MCF 10A (cell line): Measurements from ENCODE around the gene ATL3. TPM values are rescaled to one million over a fixed set of nuclear protein-coding genes. Genes with fewer than 3 reads are reported as not detected.
"Not testable (repeated sequence)": the region's sequence is repeated elsewhere in the genome, so short reads cannot be mapped to it uniquely, and the experiment has no call there.

Source experiments
- BruUV-seq: library from RNA; stranded (reverse); fragments of 400-500 nt; replicated peaks from 2 replicates; lab custom pipeline; 2021; lab: Mats Ljungman, UMichigan
- CTCF ChIA-PET: fragments of 300-600 bp; sonication (Branson Sonifier 250); formaldehyde crosslinking; extraction: SDS; loops from one replicate; lab custom pipeline; 2021; ENCODE audit warnings: antibody characterized with exemption, inconsistent platforms; lab: Yijun Ruan, JAX
- POLR2A ChIA-PET: fragments of 300-600, 350-650 bp; sonication (Branson Sonifier 250); formaldehyde crosslinking; extraction: SDS; loops from one replicate; lab custom pipeline; 2020; ENCODE audit warnings: antibody characterized with exemption, inconsistent platforms; lab: Yijun Ruan, JAX
- DNase-seq: peaks from one replicate; pipeline ENCODE4 v3.0.0-alpha.2; 2018; ENCODE audit not compliant: unreplicated experiment
- H3K27ac Mint-ChIP-seq: one replicate; pipeline ENCODE4 v1.8.0; 2022; ENCODE audit warnings: mild to moderate bottlenecking, low read depth, mixed read lengths; ENCODE audit not compliant: unreplicated experiment
- H3K27me3 Mint-ChIP-seq: one replicate; pipeline ENCODE4 v1.8.0; 2022; ENCODE audit warnings: mixed read lengths; ENCODE audit not compliant: insufficient read depth, unreplicated experiment
- H3K36me3 Mint-ChIP-seq: one replicate; pipeline ENCODE4 v1.8.0; 2022; ENCODE audit warnings: mild to moderate bottlenecking, moderate library complexity, mixed read lengths; ENCODE audit not compliant: insufficient read depth, unreplicated experiment
- H3K4me1 Mint-ChIP-seq: one replicate; pipeline ENCODE4 v1.8.0; 2022; ENCODE audit warnings: mixed read lengths; ENCODE audit not compliant: insufficient read depth, unreplicated experiment
- H3K4me3 Mint-ChIP-seq: one replicate; pipeline ENCODE4 v1.8.0; 2022; ENCODE audit warnings: mild to moderate bottlenecking, moderate library complexity, mixed read lengths; ENCODE audit not compliant: unreplicated experiment
- H3K9me3 Mint-ChIP-seq: one replicate; pipeline ENCODE4 v1.8.0; 2022; ENCODE audit warnings: mixed read lengths; ENCODE audit not compliant: unreplicated experiment
- CTCF ChIP-seq: fragments of 200-600 bp; IDR thresholded peaks from one replicate; pipeline ENCODE4 v1.8.0; 2022; ENCODE audit warnings: antibody characterized with exemption, mild to moderate bottlenecking; ENCODE audit not compliant: unreplicated experiment
- intact Hi-C: fragments of 100-400 bp; cut with micrococcal nuclease; formaldehyde crosslinking; loops from 2 replicates; pipeline ENCODE4 v1.14.1; 2022
- total RNA-seq: library from RNA; stranded (reverse); gene quantifications from 2 replicates; pipeline ENCODE4 v1.2.3, GENCODE V29; 2022

ATL3 gene
- total RNA-seq, 1 experiment from 2014 or later, result 74.0 TPM

- Mint-ChIP-seq H3K4me3 (no peak overlapping the region), H3K27me3 (no peaks in the 10 kb centered on the region), H3K9me3 (no peaks in the 10 kb centered on the region), H3K4me1 (peaks cover 32% of the 10 kb centered on the region), H3K36me3 (no peaks in the 10 kb centered on the region), H3K27ac (peak overlapping the region; percentile 64)
- no TSS peak for BruUV-seq
- ChIA-PET POLR2A (interaction anchor here (1.5 kb wide), 1 partner anchor 19 kb away, joined by 3 read pairs; no protein-coding TSS in a partner anchor), CTCF (interaction anchor here (0.6 to 1.5 kb wide), 2 partner anchors 30 to 67 kb away, joined by 4 to 5 read pairs; no protein-coding TSS in a partner anchor)
- intact Hi-C loops, result no loop called here
- no peak for DNase-seq
- TF ChIP-seq CTCF, result no peak
Observed at GRCh38 chr11:63608353-63609345, 62.5 kb downstream of the ATL3 start.

GRCh38 chr11:63603180-63603518, 68.0 kb downstream of the ATL3 start:
- CTCF ChIA-PET, result no interaction called here
- BruUV-seq, result no TSS peak
- intact Hi-C loops, result no loop called here
- Mint-ChIP-seq H3K27me3 (no peaks in the 10 kb centered on the region), H3K27ac (no peak overlapping the region), H3K36me3 (no peaks in the 10 kb centered on the region), H3K4me1 (peaks cover 13% of the 10 kb centered on the region), H3K9me3 (no peaks in the 10 kb centered on the region), H3K4me3 (no peak overlapping the region)
- DNase-seq, result no peak
- no peak for TF ChIP-seq CTCF
- POLR2A ChIA-PET, result no interaction called here

- BruUV-seq, H3K36me3 Mint-ChIP-seq, H3K4me3 Mint-ChIP-seq, intact Hi-C loops, H3K27ac Mint-ChIP-seq, H3K9me3 Mint-ChIP-seq, DNase-seq, H3K27me3 Mint-ChIP-seq: not testable (repeated sequence)
- ChIA-PET POLR2A (interaction anchor here (0.6 kb wide), 1 partner anchor 15 kb away, joined by 5 read pairs; no protein-coding TSS in a partner anchor), CTCF (interaction anchor here (1.5 kb wide), 1 partner anchor 123 kb away, joined by 5 read pairs; no protein-coding TSS in a partner anchor)
- H3K4me1 Mint-ChIP-seq, result peaks cover 10% of the 10 kb centered on the region
Observed at GRCh38 chr11:63602290-63603179, 68.6 kb downstream of the ATL3 start.

GRCh38 chr11:63599211-63600122, 71.7 kb downstream of the ATL3 start:
- BruUV-seq, result no TSS peak
- TF ChIP-seq CTCF, result no peak
- peak; percentile 57 for DNase-seq
- ChIA-PET CTCF (no interaction called here), POLR2A (no interaction called here)
- H3K4me1 Mint-ChIP-seq, result peaks cover 12% of the 10 kb centered on the region
- no peaks in the 10 kb centered on the region for H3K27me3 Mint-ChIP-seq
- H3K9me3 Mint-ChIP-seq, result no peaks in the 10 kb centered on the region
- H3K4me3 Mint-ChIP-seq, result no peak overlapping the region
- intact Hi-C loops, result no loop called here
- no peak overlapping the region for H3K27ac Mint-ChIP-seq
- no peaks in the 10 kb centered on the region for H3K36me3 Mint-ChIP-seq
